OCI-LY1 (cell line): ENCODE data around the gene FAH.

Experiments
- H2AFZ ChIP-seq: fragments of 200-600 bp; sonication (generic), shearing (Covaris generic); 2 replicates; pipeline ENCODE4 v1.6.0; 2014; ENCODE audit warnings: antibody characterized with exemption, mild to moderate bottlenecking, low read length
- H3F3A ChIP-seq: fragments of 200-600 bp; sonication (generic), shearing (Covaris generic); 2 replicates; pipeline ENCODE4 v1.6.0; 2014; ENCODE audit warnings: mild to moderate bottlenecking, antibody characterized with exemption, low read length, moderate library complexity; ENCODE audit not compliant: insufficient read depth
- H3K27ac ChIP-seq: fragments of 200-600 bp; sonication (generic); 2 replicates; pipeline ENCODE4 v1.5.1; 2014; ENCODE audit warnings: low read length, mixed run types, mild to moderate bottlenecking, low read depth; ENCODE audit not compliant: poor library complexity, severe bottlenecking
- H3K27me3 ChIP-seq: fragments of 200-600 bp; sonication (generic); 2 replicates; pipeline ENCODE4 v1.6.0; 2014; ENCODE audit warnings: antibody characterized with exemption, mild to moderate bottlenecking, low read length, moderate library complexity; ENCODE audit not compliant: insufficient read depth
- H3K36me3 ChIP-seq: fragments of 200-600 bp; sonication (generic); 2 replicates; pipeline ENCODE4 v1.6.1; 2014; ENCODE audit warnings: mild to moderate bottlenecking, antibody characterized with exemption, low read length, moderate library complexity, mixed read lengths; ENCODE audit not compliant: insufficient read depth
- H3K4me1 ChIP-seq: fragments of 200-600 bp; sonication (generic); 2 replicates; pipeline ENCODE4 v1.5.1; 2014; ENCODE audit warnings: mild to moderate bottlenecking, low read length, moderate library complexity; ENCODE audit not compliant: insufficient read depth, severe bottlenecking
- H3K4me2 ChIP-seq: fragments of 200-600 bp; sonication (generic), shearing (Covaris generic); 2 replicates; pipeline ENCODE4 v1.6.1; 2014; ENCODE audit warnings: low read length
- H3K4me3 ChIP-seq: fragments of 200-600 bp; sonication (generic); 2 replicates; pipeline ENCODE4 v1.5.1; 2014; ENCODE audit warnings: low read length, low read depth, mild to moderate bottlenecking, mixed read lengths; ENCODE audit not compliant: poor library complexity, severe bottlenecking
- H3K79me2 ChIP-seq: fragments of 200-600 bp; shearing (Covaris generic); 2 replicates; pipeline ENCODE4 v1.6.1; 2016; ENCODE audit warnings: mixed run types, low read length, mixed read lengths; ENCODE audit not compliant: insufficient read depth
- H3K9ac ChIP-seq: fragments of 200-600 bp; sonication (generic), shearing (Covaris generic); 2 replicates; pipeline ENCODE4 v1.6.1; 2014; ENCODE audit warnings: mild to moderate bottlenecking, low read length, mixed read lengths
- H3K9me2 ChIP-seq: fragments of 200-600 bp; sonication (generic), shearing (Covaris generic); 2 replicates; pipeline ENCODE4 v1.6.1; 2014; ENCODE audit warnings: low read depth, mild to moderate bottlenecking, low read length, mixed read lengths
- H3K9me3 ChIP-seq: fragments of 200-600 bp; shearing (Covaris generic); 2 replicates; pipeline ENCODE4 v1.6.1; 2014; ENCODE audit warnings: low read length, mixed read lengths
- H4K20me1 ChIP-seq: fragments of 200-600 bp; sonication (generic), shearing (Covaris generic); 2 replicates; pipeline ENCODE4 v1.6.0; 2016; ENCODE audit warnings: mild to moderate bottlenecking, low read length; ENCODE audit not compliant: insufficient read depth
- EZH2 ChIP-seq: fragments of 200-600 bp; sonication (generic), shearing (Covaris generic); IDR thresholded peaks from 2 replicates; pipeline ENCODE4 v1.8.0; 2017; ENCODE audit warnings: borderline replicate concordance, mixed run types, mild to moderate bottlenecking, antibody characterized with exemption, low read length, moderate library complexity, mixed read lengths
- TF ChIP-seq, protein P1 (sequence below): fragments of 200-600 bp; sonication (generic), shearing (Covaris generic); IDR thresholded peaks from 2 replicates; pipeline ENCODE4 v1.5.1; 2017; ENCODE audit warnings: mild to moderate bottlenecking, antibody characterized with exemption, low read length, moderate library complexity, mixed read lengths

The FAH gene

DNA sequence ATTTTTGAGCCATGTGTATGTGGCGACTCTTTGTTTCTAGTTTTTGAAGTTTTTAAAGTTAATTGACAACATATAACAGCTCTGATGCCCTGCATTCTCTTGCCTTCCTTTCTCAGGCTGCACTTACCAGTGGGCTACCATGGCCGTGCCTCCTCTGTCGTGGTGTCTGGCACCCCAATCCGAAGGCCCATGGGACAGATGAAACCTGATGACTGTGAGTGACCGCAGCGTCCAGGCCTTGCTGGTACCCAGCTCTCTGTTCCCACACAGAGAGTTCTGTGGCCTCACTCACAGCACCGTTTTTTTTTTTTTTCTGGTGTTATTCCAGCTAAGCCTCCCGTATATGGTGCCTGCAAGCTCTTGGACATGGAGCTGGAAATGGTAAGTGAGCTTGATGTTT lies 15.1 kb downstream of the FAH start:
- Histone ChIP-seq H4K20me1 (no peaks in the 10 kb centered on the region), H3K79me2 (no peaks in the 10 kb centered on the region), H3K4me3 (no peak overlapping the region), H3K4me2 (no peak overlapping the region), H3K27me3 (no peaks in the 10 kb centered on the region), H3K9me3 (no peaks in the 10 kb centered on the region), H3K4me1 (no peaks in the 10 kb centered on the region), H2AFZ (no peak overlapping the region), H3K27ac (no peak overlapping the region), H3K9me2 (no peaks in the 10 kb centered on the region), H3F3A (no peaks in the 10 kb centered on the region), H3K36me3 (no peaks in the 10 kb centered on the region), H3K9ac (no peak overlapping the region)
- TF ChIP-seq EZH2 = no peak
- TF ChIP-seq, protein P1, sequence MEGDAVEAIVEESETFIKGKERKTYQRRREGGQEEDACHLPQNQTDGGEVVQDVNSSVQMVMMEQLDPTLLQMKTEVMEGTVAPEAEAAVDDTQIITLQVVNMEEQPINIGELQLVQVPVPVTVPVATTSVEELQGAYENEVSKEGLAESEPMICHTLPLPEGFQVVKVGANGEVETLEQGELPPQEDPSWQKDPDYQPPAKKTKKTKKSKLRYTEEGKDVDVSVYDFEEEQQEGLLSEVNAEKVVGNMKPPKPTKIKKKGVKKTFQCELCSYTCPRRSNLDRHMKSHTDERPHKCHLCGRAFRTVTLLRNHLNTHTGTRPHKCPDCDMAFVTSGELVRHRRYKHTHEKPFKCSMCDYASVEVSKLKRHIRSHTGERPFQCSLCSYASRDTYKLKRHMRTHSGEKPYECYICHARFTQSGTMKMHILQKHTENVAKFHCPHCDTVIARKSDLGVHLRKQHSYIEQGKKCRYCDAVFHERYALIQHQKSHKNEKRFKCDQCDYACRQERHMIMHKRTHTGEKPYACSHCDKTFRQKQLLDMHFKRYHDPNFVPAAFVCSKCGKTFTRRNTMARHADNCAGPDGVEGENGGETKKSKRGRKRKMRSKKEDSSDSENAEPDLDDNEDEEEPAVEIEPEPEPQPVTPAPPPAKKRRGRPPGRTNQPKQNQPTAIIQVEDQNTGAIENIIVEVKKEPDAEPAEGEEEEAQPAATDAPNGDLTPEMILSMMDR = no peak

DNA sequence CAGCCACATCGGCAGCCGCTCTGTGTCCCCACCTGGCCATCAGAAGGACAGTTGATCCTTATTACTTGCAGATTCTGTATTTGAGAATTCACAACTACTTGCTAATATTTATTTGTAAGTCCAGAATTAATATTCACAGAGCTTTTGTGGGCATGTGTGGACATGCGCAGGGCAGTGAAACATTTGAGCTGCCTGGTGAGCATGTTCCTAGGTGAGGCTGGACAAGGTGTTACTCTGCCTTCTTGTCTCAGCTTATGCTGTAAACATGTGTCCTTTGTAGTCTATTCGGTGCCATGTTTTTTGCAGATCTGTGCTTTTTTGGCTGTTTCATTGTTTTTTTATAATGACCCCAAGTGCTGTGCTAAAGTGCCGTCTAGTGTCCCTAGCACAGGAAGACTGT lies 15.6 kb downstream of the FAH start:
- no peak overlapping the region for H3K4me2 ChIP-seq
- H3K9me2 ChIP-seq = no peaks in the 10 kb centered on the region
- no peak overlapping the region for H2AFZ ChIP-seq
- TF ChIP-seq, protein P1 = no peak
- no peak for TF ChIP-seq EZH2
- no peaks in the 10 kb centered on the region for H3K79me2 ChIP-seq
- no peak overlapping the region for H3K4me3 ChIP-seq
- no peaks in the 10 kb centered on the region for H3K4me1 ChIP-seq
- H3K36me3 ChIP-seq = no peaks in the 10 kb centered on the region
- no peaks in the 10 kb centered on the region for H3K27me3 ChIP-seq
- no peaks in the 10 kb centered on the region for H4K20me1 ChIP-seq
- no peaks in the 10 kb centered on the region for H3K9me3 ChIP-seq
- H3K9ac ChIP-seq = no peak overlapping the region
- H3K27ac ChIP-seq = no peak overlapping the region
- no peaks in the 10 kb centered on the region for H3F3A ChIP-seq

DNA sequence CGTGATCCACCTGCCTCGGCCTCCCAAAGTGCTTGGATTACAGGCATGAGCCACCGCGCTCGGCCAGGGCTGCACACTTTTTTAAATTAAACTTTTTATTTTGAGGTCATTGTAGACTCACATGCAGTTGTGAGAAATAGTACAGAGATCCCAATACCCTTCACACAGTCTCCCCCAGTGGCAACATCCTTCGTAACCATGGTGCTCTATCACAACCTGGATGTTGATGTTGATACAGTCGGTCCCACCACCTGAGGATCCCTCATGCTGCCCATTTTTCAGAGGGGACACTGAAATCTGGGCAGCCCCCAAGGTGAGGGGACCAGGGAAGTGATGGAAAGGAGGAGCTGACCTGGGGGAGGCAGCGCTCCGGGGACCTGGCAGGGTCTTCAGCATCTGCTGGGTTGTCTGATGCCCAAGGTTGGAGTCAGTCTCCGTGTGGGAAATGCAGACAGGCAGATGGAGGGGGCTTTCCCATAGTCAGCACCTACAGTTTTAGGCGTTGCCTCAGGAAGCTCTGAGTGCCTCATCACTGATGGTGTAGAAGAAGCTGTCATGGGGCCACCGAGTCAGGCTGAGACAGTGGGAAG lies 17.1 kb downstream of the FAH start:
- Histone ChIP-seq H3K27me3 (no peaks in the 10 kb centered on the region), H3K9me3 (no peaks in the 10 kb centered on the region), H3K27ac (no peak overlapping the region), H3K9me2 (no peaks in the 10 kb centered on the region), H4K20me1 (no peaks in the 10 kb centered on the region), H3K4me3 (no peak overlapping the region), H3K9ac (no peak overlapping the region), H3K36me3 (no peaks in the 10 kb centered on the region), H3F3A (no peaks in the 10 kb centered on the region), H3K79me2 (no peaks in the 10 kb centered on the region), H3K4me1 (no peaks in the 10 kb centered on the region), H2AFZ (no peak overlapping the region), H3K4me2 (no peak overlapping the region)
- TF ChIP-seq, protein P1 = no peak
- TF ChIP-seq EZH2 = no peak
